OCI-LY7 (cell line): Measurements from ENCODE around the gene ALDH1L1. TPM values are rescaled to one million over a fixed set of nuclear protein-coding genes. Genes with fewer than 3 reads are reported as not detected.

Source experiments
- BruUV-seq: library from RNA; stranded (reverse); fragments of 400-500 nt; replicated peaks from 2 replicates; lab custom pipeline; 2021; lab: Mats Ljungman, UMichigan
- CTCF ChIA-PET: fragments of 300-600 bp; sonication (Branson Sonifier 250); formaldehyde crosslinking; loops from one replicate; lab custom pipeline; 2022; ENCODE audit warnings: antibody characterized with exemption; ENCODE audit not compliant: unreplicated experiment; lab: Charles Lee
- POLR2A ChIA-PET: fragments of 300-600 bp; sonication (Branson Sonifier 250); formaldehyde crosslinking; loops from one replicate; lab custom pipeline; 2022; ENCODE audit warnings: antibody characterized with exemption; lab: Charles Lee
- DNase-seq: peaks from one replicate; pipeline ENCODE4 v3.0.0-alpha.2; 2015; ENCODE audit warnings: low spot score
- H2AFZ ChIP-seq: fragments of 200-600 bp; sonication (generic), shearing (Covaris generic); 2 replicates; pipeline ENCODE4 v1.6.1; 2014; ENCODE audit warnings: mild to moderate bottlenecking, antibody characterized with exemption, low read length, moderate library complexity
- H3K27ac ChIP-seq: fragments of 200-600 bp; sonication (generic); 2 replicates; pipeline ENCODE4 v1.5.1; 2014; ENCODE audit warnings: mixed run types, low read depth, mild to moderate bottlenecking, moderate library complexity, low read length, inconsistent platforms; ENCODE audit not compliant: poor library complexity, severe bottlenecking
- H3K36me3 ChIP-seq: fragments of 200-600 bp; sonication (generic); 2 replicates; pipeline ENCODE4 v1.6.1; 2014; ENCODE audit warnings: mild to moderate bottlenecking, antibody characterized with exemption, low read length, moderate library complexity, mixed read lengths; ENCODE audit not compliant: insufficient read depth
- H3K4me1 ChIP-seq: fragments of 200-600 bp; sonication (generic); 2 replicates; pipeline ENCODE4 v1.5.1; 2014; ENCODE audit warnings: mild to moderate bottlenecking, low read length; ENCODE audit not compliant: insufficient read depth, poor library complexity, severe bottlenecking
- H3K4me2 ChIP-seq: fragments of 200-600 bp; sonication (generic); 2 replicates; pipeline ENCODE4 v1.6.1; 2014; ENCODE audit warnings: mild to moderate bottlenecking, low read length
- H3K4me3 ChIP-seq: fragments of 200-600 bp; sonication (generic); 2 replicates; pipeline ENCODE4 v1.5.1; 2014; ENCODE audit warnings: mild to moderate bottlenecking, low read depth, low read length; ENCODE audit not compliant: poor library complexity, severe bottlenecking
- H3K79me2 ChIP-seq: fragments of 200-600 bp; sonication (generic); 2 replicates; pipeline ENCODE4 v1.6.1; 2016; ENCODE audit warnings: low read depth, mild to moderate bottlenecking, low read length, moderate library complexity, mixed read lengths; ENCODE audit not compliant: insufficient read depth
- H3K9me2 ChIP-seq: fragments of 200-600 bp; sonication (generic); 2 replicates; pipeline ENCODE4 v1.6.1; 2016; ENCODE audit warnings: mild to moderate bottlenecking, low read length, mixed read lengths; ENCODE audit not compliant: insufficient read depth
- H3K9me3 ChIP-seq: fragments of 200-600 bp; sonication (generic); 2 replicates; pipeline ENCODE4 v1.6.1; 2014; ENCODE audit warnings: mild to moderate bottlenecking, mixed run types, low read length, mixed read lengths
- H4K20me1 ChIP-seq: fragments of 200-600 bp; sonication (generic); 2 replicates; pipeline ENCODE4 v1.6.1; 2014; ENCODE audit warnings: mild to moderate bottlenecking, antibody characterized with exemption, low read length, moderate library complexity, mixed read lengths; ENCODE audit not compliant: insufficient read depth
- EZH2phosphoT487 ChIP-seq: fragments of 200-600 bp; sonication (generic); IDR thresholded peaks from 2 replicates; pipeline ENCODE4 v1.6.1; 2018; ENCODE audit warnings: low read depth, borderline replicate concordance, mild to moderate bottlenecking, mixed run types, antibody characterized with exemption, low read length, moderate library complexity, mixed read lengths
- intact Hi-C: fragments of 100-400 bp; cut with micrococcal nuclease; formaldehyde crosslinking; loops from one replicate; pipeline ENCODE4 v1.10.0; 2022; ENCODE audit not compliant: unreplicated experiment
- total RNA-seq, 2 experiments: library from RNA; depleted of rRNA in 1 of 2; stranded (reverse); fragments of >200 nt in 1 of 2; shearing (Covaris generic) in 1 of 2; gene quantifications; 2 replicates each; pipeline ENCODE4 v1.2.3, GENCODE V29; 2014 to 2022
- TF ChIP-seq, protein P1 (sequence below): fragments of 200-600 bp; sonication (generic); conservative IDR thresholded peaks from 2 replicates; pipeline ENCODE4 v1.5.1; 2014; ENCODE audit warnings: mild to moderate bottlenecking, antibody characterized with exemption, low read length, moderate library complexity, mixed read lengths

The ALDH1L1 gene
- total RNA-seq, 2 experiments from 2014 or later, result not detected

DNA sequence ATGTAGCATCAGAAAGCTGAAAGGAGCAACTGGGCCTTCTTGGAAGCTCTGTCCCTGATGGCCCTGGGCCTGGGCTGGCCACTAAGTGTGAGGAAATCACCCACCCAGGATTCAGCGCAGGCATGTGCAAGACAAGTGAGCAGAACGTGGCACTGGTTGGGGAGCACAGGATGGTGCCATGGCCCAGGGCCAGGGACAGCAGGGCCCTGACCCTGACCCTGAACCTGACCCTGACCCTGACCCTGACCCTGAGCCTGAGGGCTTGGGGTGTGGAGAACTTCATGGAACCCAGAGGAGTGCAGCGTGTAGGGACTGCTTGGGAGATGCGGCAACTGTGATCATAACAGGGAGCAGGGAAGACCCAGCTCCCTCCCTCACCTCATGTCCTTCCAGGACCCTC, 5.9 kb upstream of the ALDH1L1 start:
- no peaks in the 10 kb centered on the region for H3K9me2 ChIP-seq
- no peak overlapping the region for H2AFZ ChIP-seq
- no peaks in the 10 kb centered on the region for H3K36me3 ChIP-seq
- no peaks in the 10 kb centered on the region for H3K4me1 ChIP-seq
- no peaks in the 10 kb centered on the region for H4K20me1 ChIP-seq
- intact Hi-C loops, result no loop called here
- no peak overlapping the region for H3K4me2 ChIP-seq
- no TSS peak for BruUV-seq
- no peak overlapping the region for H3K27ac ChIP-seq
- ChIA-PET POLR2A (interaction anchor here (0.6 kb wide), 1 partner anchor 230 kb away, joined by 3 read pairs; no protein-coding TSS in a partner anchor), CTCF (no interaction called here)
- no peaks in the 10 kb centered on the region for H3K79me2 ChIP-seq
- no peak overlapping the region for H3K4me3 ChIP-seq
- DNase-seq, result no peak
- TF ChIP-seq, protein P1, sequence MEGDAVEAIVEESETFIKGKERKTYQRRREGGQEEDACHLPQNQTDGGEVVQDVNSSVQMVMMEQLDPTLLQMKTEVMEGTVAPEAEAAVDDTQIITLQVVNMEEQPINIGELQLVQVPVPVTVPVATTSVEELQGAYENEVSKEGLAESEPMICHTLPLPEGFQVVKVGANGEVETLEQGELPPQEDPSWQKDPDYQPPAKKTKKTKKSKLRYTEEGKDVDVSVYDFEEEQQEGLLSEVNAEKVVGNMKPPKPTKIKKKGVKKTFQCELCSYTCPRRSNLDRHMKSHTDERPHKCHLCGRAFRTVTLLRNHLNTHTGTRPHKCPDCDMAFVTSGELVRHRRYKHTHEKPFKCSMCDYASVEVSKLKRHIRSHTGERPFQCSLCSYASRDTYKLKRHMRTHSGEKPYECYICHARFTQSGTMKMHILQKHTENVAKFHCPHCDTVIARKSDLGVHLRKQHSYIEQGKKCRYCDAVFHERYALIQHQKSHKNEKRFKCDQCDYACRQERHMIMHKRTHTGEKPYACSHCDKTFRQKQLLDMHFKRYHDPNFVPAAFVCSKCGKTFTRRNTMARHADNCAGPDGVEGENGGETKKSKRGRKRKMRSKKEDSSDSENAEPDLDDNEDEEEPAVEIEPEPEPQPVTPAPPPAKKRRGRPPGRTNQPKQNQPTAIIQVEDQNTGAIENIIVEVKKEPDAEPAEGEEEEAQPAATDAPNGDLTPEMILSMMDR, result no peak
- TF ChIP-seq EZH2phosphoT487, result no peak
- H3K9me3 ChIP-seq, result no peaks in the 10 kb centered on the region

DNA sequence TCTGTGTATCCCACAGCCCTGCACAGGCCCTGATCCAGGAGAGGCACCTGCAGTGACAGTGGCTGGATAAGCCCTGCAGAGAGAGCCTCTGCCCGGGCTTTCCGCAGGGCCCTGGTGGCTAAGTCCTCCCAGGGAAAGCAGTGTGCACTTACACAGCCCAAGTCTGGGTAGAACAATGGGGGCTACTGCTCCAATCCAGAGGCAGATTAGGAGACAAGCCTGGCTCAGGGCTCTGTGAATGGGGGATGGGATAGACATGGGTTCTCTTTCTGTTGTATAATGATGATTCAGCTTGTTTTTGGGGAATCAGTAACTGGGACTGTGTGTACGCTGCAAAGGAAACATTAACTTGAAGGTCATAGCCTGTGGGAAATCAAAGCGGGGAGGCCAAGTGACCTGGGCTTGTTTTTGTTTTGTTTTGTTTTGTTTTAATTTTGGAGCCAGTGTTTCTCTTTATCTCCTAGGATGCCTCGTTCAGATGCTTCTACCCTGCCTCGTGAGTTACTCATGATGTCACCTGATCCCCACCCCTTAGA, 4.1 kb upstream of the ALDH1L1 start:
- TF ChIP-seq EZH2phosphoT487, result no peak
- TF ChIP-seq, protein P1, result no peak
- intact Hi-C loops, result no loop called here
- Histone ChIP-seq H3K27ac (no peak overlapping the region), H3K36me3 (no peaks in the 10 kb centered on the region), H2AFZ (no peak overlapping the region), H3K4me2 (no peak overlapping the region), H3K79me2 (no peaks in the 10 kb centered on the region), H3K4me3 (no peak overlapping the region), H3K9me2 (no peaks in the 10 kb centered on the region), H4K20me1 (no peaks in the 10 kb centered on the region), H3K9me3 (no peaks in the 10 kb centered on the region), H3K4me1 (no peaks in the 10 kb centered on the region)
- CTCF ChIA-PET, result no interaction called here
- POLR2A ChIA-PET, result no interaction called here
- no peak for DNase-seq
- no TSS peak for BruUV-seq

DNA sequence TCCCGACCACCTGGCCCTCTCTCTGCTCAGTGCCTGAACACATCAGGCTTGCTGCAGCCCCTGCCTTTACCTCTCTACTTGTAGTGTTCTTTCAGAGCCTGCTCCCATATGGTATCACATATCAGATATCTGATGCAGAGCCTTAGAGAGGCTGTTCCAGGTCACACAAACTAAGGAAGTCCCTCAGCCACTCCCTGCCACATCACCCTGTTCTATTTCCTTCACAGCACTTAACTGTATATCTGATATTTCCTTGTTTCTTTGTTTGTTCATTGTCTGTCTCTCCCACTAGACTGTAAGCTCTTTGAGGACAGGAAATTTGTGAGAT, 976 bp upstream of the ALDH1L1 start:
- Histone ChIP-seq H3K79me2 (no peaks in the 10 kb centered on the region), H2AFZ (no peak overlapping the region), H3K27ac (no peak overlapping the region), H4K20me1 (no peaks in the 10 kb centered on the region), H3K36me3 (no peaks in the 10 kb centered on the region), H3K9me2 (no peaks in the 10 kb centered on the region), H3K9me3 (no peaks in the 10 kb centered on the region), H3K4me3 (no peak overlapping the region), H3K4me1 (no peaks in the 10 kb centered on the region), H3K4me2 (no peak overlapping the region)
- DNase-seq, result no peak
- POLR2A ChIA-PET, result no interaction called here
- intact Hi-C loops, result no loop called here
- TF ChIP-seq, protein P1, result no peak
- no peak for TF ChIP-seq EZH2phosphoT487
- CTCF ChIA-PET, result no interaction called here
- BruUV-seq, result no TSS peak
